Bronchial epithelial cell (primary cell): ENCODE measurements around the gene KANK4. TPM values are rescaled to one million over a fixed set of nuclear protein-coding genes. Genes with fewer than 3 reads are reported as not detected.

Experiments used
- DNase-seq: peaks from one replicate; pipeline ENCODE4 v3.0.0-alpha.2; 2010; ENCODE audit warnings: low read depth
- FAIRE-seq: peaks from 2 replicates; lab custom pipeline; 2011; peaks lifted over from hg19 to GRCh38; lab: Jason Lieb, UNC
- H3K27me3 ChIP-seq: 2 replicates; pipeline ENCODE4 v1.5.1; 2011; ENCODE audit warnings: low read length; ENCODE audit not compliant: control insufficient read depth, insufficient read depth
- H3K36me3 ChIP-seq: 2 replicates; pipeline ENCODE4 v1.5.1; 2011; ENCODE audit warnings: low read length; ENCODE audit not compliant: control insufficient read depth, insufficient read depth
- H3K4me3 ChIP-seq: 2 replicates; pipeline ENCODE4 v1.5.1; 2011; ENCODE audit warnings: mild to moderate bottlenecking, low read depth, low read length, control low read depth
- CTCF ChIP-seq: IDR thresholded peaks from 2 replicates; pipeline ENCODE4 v1.5.1; 2011; ENCODE audit warnings: mild to moderate bottlenecking, moderate library complexity, low read length, control low read depth, inconsistent platforms; ENCODE audit not compliant: insufficient read depth, severe bottlenecking
- total RNA-seq: library from RNA; depleted of rRNA; stranded (reverse); fragments of >200 nt; gene quantifications from 2 replicates; pipeline ENCODE4 v1.2.1, GENCODE V29; 2014

The KANK4 gene
- total RNA-seq, 1 donor from 2014 or later = 0.26 TPM

- FAIRE-seq = no peak
These were observed 14.3 kb downstream of the KANK4 start for GRCh38 chr1:62304975-62305374.

GRCh38 chr1:62304515-62304914 is 14.7 kb downstream of the KANK4 start:
- no peak for TF ChIP-seq CTCF
- no peak for DNase-seq
- H3K27me3 ChIP-seq = peaks cover 3% of the 10 kb centered on the region
- no peaks in the 10 kb centered on the region for H3K36me3 ChIP-seq
- H3K4me3 ChIP-seq = no peak overlapping the region
- no peak for FAIRE-seq

More at GRCh38 chr1:62304975-62305374, 14.3 kb downstream of the KANK4 start:
- TF ChIP-seq CTCF = no peak
- Histone ChIP-seq H3K4me3 (no peak overlapping the region), H3K36me3 (no peaks in the 10 kb centered on the region), H3K27me3 (peaks cover 3% of the 10 kb centered on the region)
- no peak for DNase-seq

GRCh38 chr1:62301726-62302390 is 17.4 kb downstream of the KANK4 start:
- DNase-seq = no peak
- peak; percentile 7 for FAIRE-seq
- Histone ChIP-seq H3K36me3 (no peaks in the 10 kb centered on the region), H3K27me3 (peaks cover 3% of the 10 kb centered on the region), H3K4me3 (no peak overlapping the region)
- TF ChIP-seq CTCF = no peak

- Histone ChIP-seq H3K36me3 (no peaks in the 10 kb centered on the region), H3K4me3 (no peak overlapping the region), H3K27me3 (peaks cover 3% of the 10 kb centered on the region)
- no peak for TF ChIP-seq CTCF
- DNase-seq (no peak), FAIRE-seq (no peak)
These were observed 19.6 kb downstream of the KANK4 start for GRCh38 chr1:62299426-62300200.

GRCh38 chr1:62295921-62296491 is 23.2 kb downstream of the KANK4 start:
- DNase-seq (peak; percentile 12), FAIRE-seq (no peak)
- H3K27me3 ChIP-seq = peaks cover 1% of the 10 kb centered on the region
- TF ChIP-seq CTCF = no peak
- H3K36me3 ChIP-seq = no peaks in the 10 kb centered on the region
- no peak overlapping the region for H3K4me3 ChIP-seq
